Naive thymus-derived CD4-positive, alpha-beta T cell (primary cell): ENCODE measurements around the gene PARN. TPM values are rescaled to one million over a fixed set of nuclear protein-coding genes. Genes with fewer than 3 reads are reported as not detected.

Source experiments
- ATAC-seq: fragments of 150-1000 bp; cut with Tn5 transposase; 2 replicates; pipeline ENCODE4 v1.10.0; 2021; ENCODE audit warnings: mild to moderate bottlenecking, moderate library complexity
- CTCF ChIA-PET: fragments of 350-600 bp; sonication (Branson Sonifier 250); formaldehyde crosslinking; loops from one replicate; lab custom pipeline; 2021; ENCODE audit warnings: antibody characterized with exemption; lab: Charles Lee
- POLR2A ChIA-PET: fragments of 350-600 bp; sonication (Branson Sonifier 250); formaldehyde crosslinking; loops from one replicate; lab custom pipeline; 2021; ENCODE audit warnings: antibody characterized with exemption, inconsistent platforms; lab: Charles Lee
- DNase-seq, 9 donors: peaks; one replicate each; pipeline versions ENCODE4 v3.0.0 to v3.0.0-alpha.2; 2020 to 2022; ENCODE audit warnings: mixed read lengths in 1 of 9
- H3K27ac ChIP-seq: one replicate; pipeline ENCODE4 v1.7.0; 2013; ENCODE audit warnings: mild to moderate bottlenecking, low read depth, low read length, moderate library complexity
- H3K27me3 ChIP-seq, 2 donors: one replicate each; pipeline ENCODE4 v1.7.0; 2013; ENCODE audit warnings: low read length in 2 of 2, mild to moderate bottlenecking in 2 of 2, moderate library complexity in 2 of 2; ENCODE audit not compliant: control insufficient read depth in 2 of 2, insufficient read depth in 2 of 2
- H3K36me3 ChIP-seq, 3 experiments: 1 replicate in 2 of 3; 2 replicates in 1 of 3; pipeline ENCODE4 v1.7.0; 2013; ENCODE audit warnings: low read length in 3 of 3, mild to moderate bottlenecking in 3 of 3, moderate library complexity in 1 of 3; ENCODE audit not compliant: insufficient read depth in 3 of 3, control insufficient read depth in 2 of 3
- H3K4me1 ChIP-seq, 2 donors: one replicate each; pipeline ENCODE4 v1.7.0; 2013; ENCODE audit warnings: low read length in 2 of 2, mild to moderate bottlenecking in 2 of 2, moderate library complexity in 1 of 2; ENCODE audit not compliant: control insufficient read depth in 2 of 2, insufficient read depth in 2 of 2
- H3K4me3 ChIP-seq: 2 replicates; pipeline ENCODE4 v1.7.0; 2013; ENCODE audit warnings: mild to moderate bottlenecking, low read length
- H3K9me3 ChIP-seq, 3 experiments: 1 replicate in 2 of 3; 2 replicates in 1 of 3; pipeline ENCODE4 v1.7.0; 2013; ENCODE audit warnings: low read length in 3 of 3; ENCODE audit not compliant: control insufficient read depth in 2 of 3
- H3K27ac Mint-ChIP-seq, 9 donors: one replicate each; pipeline ENCODE4 v1.8.0; 2020 to 2022; ENCODE audit warnings: mixed read lengths in 9 of 9, mild to moderate bottlenecking in 8 of 9, moderate library complexity in 5 of 9, inconsistent platforms in 2 of 9
- H3K27me3 Mint-ChIP-seq, 5 donors: one replicate each; pipeline ENCODE4 v1.8.0; 2021 to 2022; ENCODE audit warnings: mixed read lengths in 5 of 5, mild to moderate bottlenecking in 1 of 5
- H3K36me3 Mint-ChIP-seq, 5 donors: one replicate each; pipeline ENCODE4 v1.8.0; 2020 to 2022; ENCODE audit warnings: mixed read lengths in 5 of 5, mild to moderate bottlenecking in 3 of 5, inconsistent platforms in 1 of 5
- H3K4me1 Mint-ChIP-seq, 7 donors: one replicate each; pipeline ENCODE4 v1.8.0; 2020 to 2022; ENCODE audit warnings: mixed read lengths in 7 of 7, mild to moderate bottlenecking in 3 of 7, inconsistent platforms in 1 of 7
- H3K4me3 Mint-ChIP-seq, 10 donors: one replicate each; pipeline ENCODE4 v1.8.0; 2020 to 2022; ENCODE audit warnings: mild to moderate bottlenecking in 10 of 10, mixed read lengths in 10 of 10, moderate library complexity in 6 of 10, inconsistent platforms in 2 of 10
- H3K9me3 Mint-ChIP-seq, 11 donors: one replicate each; pipeline ENCODE4 v1.8.0; 2020 to 2022; ENCODE audit warnings: mixed read lengths in 11 of 11, mild to moderate bottlenecking in 4 of 11, inconsistent platforms in 1 of 11, moderate library complexity in 1 of 11
- intact Hi-C, 2 donors: fragments of 100-400 bp; cut with micrococcal nuclease; formaldehyde crosslinking; loops; one replicate each; pipeline ENCODE4 v1.15.1; 2023
- polyA plus RNA-seq, 2 donors: library from polyadenylated mRNA; unstranded; fragments of 300-500 nt; fragmentation: Illumina TruSeq; gene quantifications; one replicate each; pipeline ENCODE4 v1.2.3, GENCODE V29; 2021
- total RNA-seq, 6 experiments: library from RNA in 5 of 6; stranded (reverse) in 5 of 6; gene quantifications; 1 replicate in 5 of 6; 2 replicates in 1 of 6; pipeline ENCODE4 v1.2.3 and lab custom pipeline; 2021 to 2026

PARN gene
- total and polyA plus RNA-seq, 7 experiments from 2014 or later, result 41.6 to 51.4 (median 46.9) TPM

DNA sequence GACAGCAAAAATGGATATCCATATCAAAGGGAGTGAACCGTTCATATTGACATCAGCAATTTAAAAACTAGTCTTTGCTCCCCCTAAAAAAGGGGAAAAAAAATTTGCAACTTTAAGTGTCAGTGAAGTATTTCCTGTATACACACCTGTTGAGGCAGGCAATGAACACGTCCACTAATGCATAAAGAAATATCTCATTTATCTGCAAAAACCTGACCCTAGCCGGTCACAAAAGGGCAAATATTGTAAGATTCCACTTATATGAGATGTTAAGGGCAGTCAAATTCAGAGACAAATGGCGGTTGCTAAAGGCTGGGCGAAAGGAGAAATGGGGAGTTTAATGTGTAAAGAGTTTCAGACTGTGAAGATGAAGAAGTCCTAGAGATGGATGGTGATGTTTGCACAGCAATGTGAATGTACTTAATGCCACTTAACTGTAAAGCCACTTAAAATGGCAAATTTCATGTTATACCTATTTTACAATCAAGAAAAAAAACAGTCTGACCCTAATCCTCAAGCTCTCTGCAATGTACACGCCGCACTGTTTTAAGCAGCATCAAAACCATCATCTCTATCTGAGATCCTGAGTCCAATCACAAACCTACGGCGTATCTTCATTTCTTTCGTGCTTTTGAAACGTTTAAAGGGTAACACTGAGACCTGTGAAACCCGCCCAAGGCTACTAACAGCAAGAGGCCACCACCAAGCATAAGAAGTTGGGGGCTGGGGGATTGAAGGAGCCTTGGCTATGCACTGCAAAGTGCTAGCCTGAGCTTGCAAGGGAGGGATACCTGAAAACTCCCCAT is 1.1 kb downstream of the PARN start:
- Mint-ChIP-seq H3K36me3 (peaks cover 0 to 23% (median 11%) of the 10 kb centered on the region in 5 donors), H3K9me3 (peaks cover 0 to 6% (median 0%) of the 10 kb centered on the region in 11 donors), H3K27me3 (no peaks in the 10 kb centered on the region), H3K4me1 (peaks cover 17 to 58% (median 53%) of the 10 kb centered on the region in 7 donors), H3K4me3 (peak overlapping the region; percentile 74 to 98 (median 88)), H3K27ac (peak overlapping the region; percentile 94 to 99 (median 96))
- ChIA-PET CTCF (no interaction called here), POLR2A (interaction anchor here (0.7 to 1.6 kb wide), 3 partner anchors 12 to 465 kb away, joined by 3 to 8 read pairs (median 3); partner anchors contain the start of gene RRN3)
- Histone ChIP-seq H3K27ac (peak overlapping the region; percentile 93), H3K4me1 (peaks cover 28 to 31% of the 10 kb centered on the region in 2 donors), H3K36me3 (peaks cover 9 to 37% (median 10%) of the 10 kb centered on the region in 3 experiments), H3K9me3 (no peaks in the 10 kb centered on the region), H3K27me3 (no peaks in the 10 kb centered on the region), H3K4me3 (peak overlapping the region; percentile 84)
- intact Hi-C loops, result no loop called here
- DNase-seq (peak in 2 of 9 donors; percentile 5 to 14), ATAC-seq (no peak)

DNA sequence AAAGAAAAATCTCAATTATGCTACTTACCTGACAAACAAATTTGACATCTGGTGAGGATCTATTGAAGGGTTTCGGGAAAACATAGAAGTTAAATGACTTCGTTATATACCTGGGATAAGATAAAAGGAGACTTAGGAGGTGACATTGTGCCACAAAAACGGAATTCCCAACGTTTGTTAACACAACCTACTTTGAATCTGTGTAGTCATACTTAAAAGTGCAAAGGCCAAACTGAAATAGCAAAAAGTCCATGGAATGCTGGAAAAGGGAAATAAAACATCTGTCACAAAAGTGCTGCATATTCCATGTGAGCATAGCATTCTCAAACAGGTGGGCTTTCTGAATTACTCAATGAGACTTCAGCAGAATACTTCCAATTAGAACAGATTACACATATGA is 3.0 kb downstream of the PARN start:
- DNase-seq (no peak), ATAC-seq (no peak)
- H3K4me1 Mint-ChIP-seq, result peaks cover 19 to 53% (median 46%) of the 10 kb centered on the region in 7 donors
- Histone ChIP-seq H3K4me1 (peaks cover 21 to 22% of the 10 kb centered on the region in 2 donors), H3K36me3 (peaks cover 10 to 47% (median 11%) of the 10 kb centered on the region in 3 experiments), H3K9me3 (no peaks in the 10 kb centered on the region), H3K27me3 (no peaks in the 10 kb centered on the region), H3K27ac (no peak overlapping the region), H3K4me3 (no peak overlapping the region)
- POLR2A ChIA-PET, result no interaction called here
- H3K4me3 Mint-ChIP-seq, result peak overlapping the region in 1 of 10 donors; percentile 32
- intact Hi-C loops, result no loop called here
- peaks cover 0 to 35% (median 15%) of the 10 kb centered on the region in 5 donors for H3K36me3 Mint-ChIP-seq
- no peak overlapping the region for H3K27ac Mint-ChIP-seq
- H3K27me3 Mint-ChIP-seq, result no peaks in the 10 kb centered on the region
- CTCF ChIA-PET, result no interaction called here
- H3K9me3 Mint-ChIP-seq, result peaks cover 0 to 6% (median 0%) of the 10 kb centered on the region in 11 donors

GRCh38 chr16:14618566-14618965 is 11.5 kb downstream of the PARN start:
- Histone ChIP-seq H3K9me3 (no peaks in the 10 kb centered on the region), H3K27ac (no peak overlapping the region), H3K4me3 (no peak overlapping the region), H3K27me3 (no peaks in the 10 kb centered on the region), H3K36me3 (peaks cover 0 to 72% (median 3%) of the 10 kb centered on the region in 3 experiments), H3K4me1 (no peaks in the 10 kb centered on the region)
- H3K4me3 Mint-ChIP-seq, result no peak overlapping the region
- CTCF ChIA-PET, result no interaction called here
- no peak overlapping the region for H3K27ac Mint-ChIP-seq
- H3K9me3 Mint-ChIP-seq, result no peaks in the 10 kb centered on the region
- no peaks in the 10 kb centered on the region for H3K27me3 Mint-ChIP-seq
- DNase-seq (no peak), ATAC-seq (no peak)
- H3K36me3 Mint-ChIP-seq, result peaks cover 5 to 37% (median 18%) of the 10 kb centered on the region in 5 donors
- intact Hi-C loops, result no loop called here
- POLR2A ChIA-PET, result no interaction called here
- peaks cover 0 to 16% (median 5%) of the 10 kb centered on the region in 7 donors for H3K4me1 Mint-ChIP-seq

- Histone ChIP-seq H3K4me1 (no peaks in the 10 kb centered on the region), H3K27ac (no peak overlapping the region), H3K4me3 (no peak overlapping the region), H3K27me3 (no peaks in the 10 kb centered on the region), H3K9me3 (no peaks in the 10 kb centered on the region), H3K36me3 (peaks cover 0 to 66% (median 6%) of the 10 kb centered on the region in 3 experiments)
- intact Hi-C loops, result no loop called here
- POLR2A ChIA-PET, result no interaction called here
- CTCF ChIA-PET, result no interaction called here
- H3K4me1 Mint-ChIP-seq, result peaks cover 0 to 12% (median 5%) of the 10 kb centered on the region in 7 donors
- no peaks in the 10 kb centered on the region for H3K27me3 Mint-ChIP-seq
- ATAC-seq (no peak), DNase-seq (no peak)
- peaks cover 5 to 38% (median 19%) of the 10 kb centered on the region in 5 donors for H3K36me3 Mint-ChIP-seq
- no peak overlapping the region for H3K4me3 Mint-ChIP-seq
- no peaks in the 10 kb centered on the region for H3K9me3 Mint-ChIP-seq
- peak overlapping the region in 2 of 9 donors; percentile 25 to 51 for H3K27ac Mint-ChIP-seq
Measured at GRCh38 chr16:14616280-14616679, 13.8 kb downstream of the PARN start.

DNA sequence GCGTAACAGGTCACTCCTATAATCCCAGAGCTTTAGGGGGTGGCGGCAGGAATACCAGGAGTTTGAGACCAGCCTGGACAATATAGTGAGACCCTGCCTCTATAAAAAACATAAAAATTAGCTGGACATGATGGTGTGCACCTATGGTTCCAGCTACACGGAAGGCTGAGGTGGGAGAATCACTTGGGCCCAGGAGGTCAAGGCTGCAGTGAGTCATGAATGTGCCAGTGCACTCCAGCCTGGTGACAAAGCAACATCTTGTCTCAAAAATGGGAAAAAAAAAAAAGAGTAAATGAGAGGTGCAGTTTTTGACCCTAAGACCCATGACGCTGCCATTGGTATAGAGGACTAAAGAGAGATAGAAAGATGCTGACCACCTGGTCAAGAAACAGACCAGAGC is 16.1 kb downstream of the PARN start:
- Mint-ChIP-seq H3K27me3 (no peaks in the 10 kb centered on the region), H3K36me3 (peaks cover 7 to 45% (median 22%) of the 10 kb centered on the region in 5 donors), H3K27ac (no peak overlapping the region), H3K9me3 (no peaks in the 10 kb centered on the region), H3K4me3 (no peak overlapping the region), H3K4me1 (peaks cover 0 to 9% (median 1%) of the 10 kb centered on the region in 7 donors)
- ChIA-PET POLR2A (interaction anchor here (0.6 kb wide), 1 partner anchor 41 kb away, joined by 6 read pairs; no protein-coding TSS in a partner anchor), CTCF (no interaction called here)
- Histone ChIP-seq H3K27me3 (no peaks in the 10 kb centered on the region), H3K36me3 (peaks cover 0 to 76% (median 13%) of the 10 kb centered on the region in 3 experiments), H3K4me1 (no peaks in the 10 kb centered on the region), H3K4me3 (no peak overlapping the region), H3K9me3 (no peaks in the 10 kb centered on the region), H3K27ac (no peak overlapping the region)
- intact Hi-C loops, result loop anchor here in 1 of 2 donors (5.0 kb wide), 1 partner anchor 537 kb away; no protein-coding TSS in a partner anchor
- no peak for DNase-seq
- no peak for ATAC-seq

DNA sequence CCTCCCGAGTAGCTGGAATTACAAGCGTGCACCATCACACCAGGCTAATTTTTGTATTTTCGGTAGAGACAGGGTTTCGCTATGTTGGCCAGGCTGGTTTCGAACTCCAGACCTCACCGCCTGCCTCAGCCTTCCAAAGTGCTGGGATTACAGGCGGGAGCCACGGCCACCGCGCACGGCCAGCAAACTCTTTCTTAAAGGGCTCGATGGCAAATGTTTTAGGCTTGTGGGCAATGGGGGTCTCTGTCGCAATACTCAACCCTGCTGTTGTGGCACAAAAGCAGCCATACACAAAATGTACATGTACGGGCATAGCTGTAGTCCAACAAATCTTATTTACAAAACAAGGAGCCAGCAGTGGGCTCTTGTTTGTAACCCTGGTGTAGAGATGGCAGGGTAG is 18.4 kb downstream of the PARN start:
- Mint-ChIP-seq H3K27ac (no peak overlapping the region), H3K9me3 (no peaks in the 10 kb centered on the region), H3K36me3 (peaks cover 10 to 53% (median 20%) of the 10 kb centered on the region in 5 donors), H3K4me3 (no peak overlapping the region), H3K27me3 (no peaks in the 10 kb centered on the region), H3K4me1 (peaks cover 0 to 6% (median 0%) of the 10 kb centered on the region in 7 donors)
- H3K4me1 ChIP-seq, result no peaks in the 10 kb centered on the region
- DNase-seq (no peak), ATAC-seq (no peak)
- H3K27ac ChIP-seq, result no peak overlapping the region
- H3K27me3 ChIP-seq, result no peaks in the 10 kb centered on the region
- ChIA-PET POLR2A (no interaction called here), CTCF (interaction anchor here (0.7 kb wide), 1 partner anchor 43 kb away, joined by 3 read pairs; no protein-coding TSS in a partner anchor)
- no peak overlapping the region for H3K4me3 ChIP-seq
- peaks cover 9 to 77% (median 21%) of the 10 kb centered on the region in 3 experiments for H3K36me3 ChIP-seq
- intact Hi-C loops, result loop anchor here in 1 of 2 donors (5.0 kb wide), 1 partner anchor 534 kb away; no protein-coding TSS in a partner anchor
- H3K9me3 ChIP-seq, result no peaks in the 10 kb centered on the region
